Liver (tissue), 9 donors: Measurements from ENCODE around the gene GASK1B. TPM values are rescaled to one million over a fixed set of nuclear protein-coding genes. Genes with fewer than 3 reads are reported as not detected.

ENCODE experiments used
- DNase-seq: peaks from one replicate; pipeline ENCODE4 v3.0.0-alpha.2; 2017; ENCODE audit warnings: low spot score
- H3K27ac ChIP-seq, 2 donors: one replicate each; pipeline ENCODE4 v1.7.0; 2013; ENCODE audit warnings: inconsistent platforms in 2 of 2, low read length in 2 of 2, control low read depth in 1 of 2, low read depth in 1 of 2, mild to moderate bottlenecking in 1 of 2
- H3K27me3 ChIP-seq, 4 donors: one replicate each; pipeline versions ENCODE4 v1.6.1 to v1.7.0; 2013; ENCODE audit warnings: low read length in 3 of 4, inconsistent platforms in 1 of 4, mild to moderate bottlenecking in 1 of 4, moderate library complexity in 1 of 4; ENCODE audit not compliant: control insufficient read depth in 4 of 4, insufficient read depth in 4 of 4
- H3K36me3 ChIP-seq, 4 donors: one replicate each; pipeline versions ENCODE4 v1.6.1 to v1.7.0; 2013; ENCODE audit warnings: low read length in 3 of 4, mild to moderate bottlenecking in 3 of 4, low read depth in 1 of 4, moderate library complexity in 1 of 4; ENCODE audit not compliant: control insufficient read depth in 4 of 4, insufficient read depth in 3 of 4
- H3K4me1 ChIP-seq, 4 donors: one replicate each; pipeline versions ENCODE4 v1.6.1 to v1.7.0; 2013; ENCODE audit warnings: low read length in 3 of 4, mild to moderate bottlenecking in 3 of 4, moderate library complexity in 1 of 4; ENCODE audit not compliant: control insufficient read depth in 4 of 4, insufficient read depth in 4 of 4
- H3K4me3 ChIP-seq, 3 donors: one replicate each; pipeline versions ENCODE4 v1.6.1 to v1.7.0; 2013; ENCODE audit warnings: low read length in 3 of 3, control low read depth in 1 of 3, low read depth in 1 of 3, mild to moderate bottlenecking in 1 of 3
- H3K9ac ChIP-seq, 2 donors: one replicate each; pipeline ENCODE4 v1.7.0; 2013; ENCODE audit warnings: low read length in 2 of 2, mild to moderate bottlenecking in 2 of 2, moderate library complexity in 2 of 2, control low read depth in 1 of 2, low read depth in 1 of 2
- H3K9me3 ChIP-seq, 4 donors: one replicate each; pipeline versions ENCODE4 v1.6.1 to v1.7.0; 2013; ENCODE audit warnings: low read length in 3 of 4; ENCODE audit not compliant: control insufficient read depth in 4 of 4
- ATF3 ChIP-seq: IDR thresholded peaks from 2 replicates; pipeline ENCODE4 v1.6.1; 2016; ENCODE audit warnings: antibody characterized with exemption
- EGR1 ChIP-seq, 2 donors: IDR thresholded peaks; 2 replicates each; pipeline ENCODE4 v1.6.1; 2016 to 2018; ENCODE audit warnings: antibody characterized with exemption in 2 of 2, low read depth in 2 of 2
- FOXA1 ChIP-seq: IDR thresholded peaks from 2 replicates; pipeline ENCODE4 v1.6.1; 2016; ENCODE audit warnings: antibody characterized with exemption
- FOXA2 ChIP-seq: IDR thresholded peaks from 2 replicates; pipeline ENCODE4 v1.6.1; 2016; ENCODE audit warnings: antibody characterized with exemption
- GABPA ChIP-seq, 2 donors: IDR thresholded peaks in 1 of 2; conservative IDR thresholded peaks in 1 of 2; 2 replicates each; pipeline ENCODE4 v1.6.1; 2016; ENCODE audit warnings: antibody characterized with exemption in 2 of 2, mild to moderate bottlenecking in 1 of 2, moderate library complexity in 1 of 2
- HNF4A ChIP-seq, 2 donors: conservative IDR thresholded peaks; 2 replicates each; pipeline ENCODE4 v1.6.1; 2016; ENCODE audit warnings: antibody characterized with exemption in 2 of 2, mild to moderate bottlenecking in 2 of 2
- HNF4G ChIP-seq: IDR thresholded peaks from 2 replicates; pipeline ENCODE4 v1.6.1; 2016; ENCODE audit warnings: antibody characterized with exemption
- JUND ChIP-seq, 2 donors: IDR thresholded peaks; 2 replicates each; pipeline ENCODE4 v1.6.1; 2016; ENCODE audit warnings: antibody characterized with exemption in 2 of 2
- MAX ChIP-seq: IDR thresholded peaks from 2 replicates; pipeline ENCODE4 v1.6.1; 2016; ENCODE audit warnings: antibody characterized with exemption
- NR2F2 ChIP-seq: IDR thresholded peaks from 2 replicates; pipeline ENCODE4 v1.6.1; 2016; ENCODE audit warnings: antibody characterized with exemption
- RAD21 ChIP-seq, 2 donors: IDR thresholded peaks; 2 replicates each; pipeline ENCODE4 v1.6.1; 2016; ENCODE audit warnings: antibody characterized with exemption in 2 of 2, mild to moderate bottlenecking in 2 of 2
- TAF1 ChIP-seq: conservative IDR thresholded peaks from 2 replicates; pipeline ENCODE4 v1.6.1; 2016; ENCODE audit warnings: antibody characterized with exemption, mild to moderate bottlenecking
- YY1 ChIP-seq: IDR thresholded peaks from 2 replicates; pipeline ENCODE4 v1.6.1; 2016; ENCODE audit warnings: antibody characterized with exemption, mild to moderate bottlenecking
- WGBS: extraction: QIAGEN DNeasy Blood & Tissue Kit; methylation state at CpG from one replicate; pipeline ENCODE4 v1.1.7; 2013; 5-methylcytosine and 5-hydroxymethylcytosine counted together
- polyA plus RNA-seq, 2 donors: library from polyadenylated mRNA; stranded (reverse) in 1 of 2; unstranded in 1 of 2; fragments of 200-250 nt in 1 of 2; fragments of >200 nt in 1 of 2; fragmentation: Nextera tagmentation in 1 of 2; extraction: Ambion mirVana in 1 of 2; gene quantifications; one replicate each; pipeline versions ENCODE4 v1.2.1 to v1.2.3, GENCODE V29; 2013 to 2015
- total RNA-seq, 2 donors: library from RNA; depleted of rRNA; stranded (reverse); fragments of >200 nt; gene quantifications; one replicate each; pipeline ENCODE4 v1.2.3, GENCODE V29; 2014
- TF ChIP-seq, protein P1 (sequence below): IDR thresholded peaks from 2 replicates; pipeline ENCODE4 v1.6.1; 2016; ENCODE audit warnings: antibody characterized with exemption
- TF ChIP-seq, protein P2 (sequence below): IDR thresholded peaks from 2 replicates; pipeline ENCODE4 v1.6.1; 2016; ENCODE audit warnings: antibody characterized with exemption, mild to moderate bottlenecking
- donor health status: healthy.
- donor health status: healthy.
- donor health status: healthy.
- donor health status: healthy.
- donor health status: healthy.

Gene GASK1B
- total and polyA plus RNA-seq, 4 donors: 1.3 to 8.2 (median 4.4) TPM

DNA sequence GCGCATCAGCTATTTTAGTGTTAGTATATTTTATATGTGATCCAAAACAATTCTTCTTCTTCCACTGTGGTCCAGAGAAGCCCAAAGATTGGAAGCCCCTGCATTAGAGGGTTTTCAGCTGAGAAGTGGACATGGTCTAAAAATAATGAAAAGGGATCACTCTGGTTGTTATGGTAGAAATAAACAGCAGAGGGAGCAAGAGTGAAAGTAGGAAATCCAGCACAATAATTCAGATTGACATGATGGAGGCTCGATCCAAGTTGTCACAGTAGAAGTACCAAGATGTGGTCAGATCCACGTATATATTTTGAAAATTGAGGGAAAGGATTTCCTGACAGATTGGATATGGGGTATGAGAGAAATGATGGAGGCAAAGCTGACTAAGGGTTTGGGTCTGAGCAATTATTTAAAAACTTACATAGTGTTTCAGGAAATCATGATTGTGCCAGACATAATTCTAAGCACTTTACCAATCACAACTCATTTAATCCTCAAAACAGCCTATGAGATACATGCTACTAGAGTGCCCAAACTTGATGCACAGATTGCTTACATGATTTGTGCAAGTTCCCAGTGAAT, 20.4 kb upstream of the GASK1B start (continued):
- TF ChIP-seq NR2F2 (no peak), MAX (no peak), EGR1 (IDR thresholded peaks at IDR 0.05; ENCODE audit: low read depth in 2 of 2) (no peak), HNF4G (no peak)
- TF ChIP-seq, protein P1, sequence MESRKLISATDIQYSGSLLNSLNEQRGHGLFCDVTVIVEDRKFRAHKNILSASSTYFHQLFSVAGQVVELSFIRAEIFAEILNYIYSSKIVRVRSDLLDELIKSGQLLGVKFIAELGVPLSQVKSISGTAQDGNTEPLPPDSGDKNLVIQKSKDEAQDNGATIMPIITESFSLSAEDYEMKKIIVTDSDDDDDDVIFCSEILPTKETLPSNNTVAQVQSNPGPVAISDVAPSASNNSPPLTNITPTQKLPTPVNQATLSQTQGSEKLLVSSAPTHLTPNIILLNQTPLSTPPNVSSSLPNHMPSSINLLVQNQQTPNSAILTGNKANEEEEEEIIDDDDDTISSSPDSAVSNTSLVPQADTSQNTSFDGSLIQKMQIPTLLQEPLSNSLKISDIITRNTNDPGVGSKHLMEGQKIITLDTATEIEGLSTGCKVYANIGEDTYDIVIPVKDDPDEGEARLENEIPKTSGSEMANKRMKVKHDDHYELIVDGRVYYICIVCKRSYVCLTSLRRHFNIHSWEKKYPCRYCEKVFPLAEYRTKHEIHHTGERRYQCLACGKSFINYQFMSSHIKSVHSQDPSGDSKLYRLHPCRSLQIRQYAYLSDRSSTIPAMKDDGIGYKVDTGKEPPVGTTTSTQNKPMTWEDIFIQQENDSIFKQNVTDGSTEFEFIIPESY: no peak

- Histone ChIP-seq H3K4me1 (no peaks in the 10 kb centered on the region), H3K9ac (no peak overlapping the region), H3K27me3 (no peaks in the 10 kb centered on the region), H3K36me3 (peaks cover 0 to 2% (median 0%) of the 10 kb centered on the region in 4 donors), H3K27ac (no peak overlapping the region), H3K9me3 (no peaks in the 10 kb centered on the region), H3K4me3 (no peak overlapping the region)
- TF ChIP-seq EGR1 (IDR thresholded peaks at IDR 0.05; ENCODE audit: low read depth in 2 of 2) (no peak), GABPA (IDR thresholded peaks at IDR 0.05 in 1 of 2, conservative IDR thresholded peaks at IDR 0.05 in 1 of 2) (no peak), MAX (no peak), RAD21 (IDR thresholded peaks at IDR 0.05) (no peak), FOXA2 (no peak)
- TF ChIP-seq, protein P1: no peak
- WGBS: 92% methylated on average over 5 of the region's 5 CpGs
- no peak for DNase-seq
Observed at GRCh38 chr4:158192439-158193158, 19.8 kb upstream of the GASK1B start.

GRCh38 chr4:158190718-158191117, 17.9 kb upstream of the GASK1B start:
- Histone ChIP-seq H3K9me3 (no peaks in the 10 kb centered on the region), H3K9ac (no peak overlapping the region), H3K36me3 (peaks cover 0 to 2% (median 0%) of the 10 kb centered on the region in 4 donors), H3K4me1 (no peaks in the 10 kb centered on the region), H3K4me3 (no peak overlapping the region), H3K27me3 (no peaks in the 10 kb centered on the region), H3K27ac (no peak overlapping the region)
- DNase-seq: no peak
- 81% methylated on average over 2 of the region's 2 CpGs for WGBS
- TF ChIP-seq, protein P2, sequence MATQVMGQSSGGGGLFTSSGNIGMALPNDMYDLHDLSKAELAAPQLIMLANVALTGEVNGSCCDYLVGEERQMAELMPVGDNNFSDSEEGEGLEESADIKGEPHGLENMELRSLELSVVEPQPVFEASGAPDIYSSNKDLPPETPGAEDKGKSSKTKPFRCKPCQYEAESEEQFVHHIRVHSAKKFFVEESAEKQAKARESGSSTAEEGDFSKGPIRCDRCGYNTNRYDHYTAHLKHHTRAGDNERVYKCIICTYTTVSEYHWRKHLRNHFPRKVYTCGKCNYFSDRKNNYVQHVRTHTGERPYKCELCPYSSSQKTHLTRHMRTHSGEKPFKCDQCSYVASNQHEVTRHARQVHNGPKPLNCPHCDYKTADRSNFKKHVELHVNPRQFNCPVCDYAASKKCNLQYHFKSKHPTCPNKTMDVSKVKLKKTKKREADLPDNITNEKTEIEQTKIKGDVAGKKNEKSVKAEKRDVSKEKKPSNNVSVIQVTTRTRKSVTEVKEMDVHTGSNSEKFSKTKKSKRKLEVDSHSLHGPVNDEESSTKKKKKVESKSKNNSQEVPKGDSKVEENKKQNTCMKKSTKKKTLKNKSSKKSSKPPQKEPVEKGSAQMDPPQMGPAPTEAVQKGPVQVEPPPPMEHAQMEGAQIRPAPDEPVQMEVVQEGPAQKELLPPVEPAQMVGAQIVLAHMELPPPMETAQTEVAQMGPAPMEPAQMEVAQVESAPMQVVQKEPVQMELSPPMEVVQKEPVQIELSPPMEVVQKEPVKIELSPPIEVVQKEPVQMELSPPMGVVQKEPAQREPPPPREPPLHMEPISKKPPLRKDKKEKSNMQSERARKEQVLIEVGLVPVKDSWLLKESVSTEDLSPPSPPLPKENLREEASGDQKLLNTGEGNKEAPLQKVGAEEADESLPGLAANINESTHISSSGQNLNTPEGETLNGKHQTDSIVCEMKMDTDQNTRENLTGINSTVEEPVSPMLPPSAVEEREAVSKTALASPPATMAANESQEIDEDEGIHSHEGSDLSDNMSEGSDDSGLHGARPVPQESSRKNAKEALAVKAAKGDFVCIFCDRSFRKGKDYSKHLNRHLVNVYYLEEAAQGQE: no peak
- TF ChIP-seq GABPA (IDR thresholded peaks at IDR 0.05 in 1 of 2, conservative IDR thresholded peaks at IDR 0.05 in 1 of 2): no peak
- no peak for TF ChIP-seq JUND (IDR thresholded peaks at IDR 0.05)
- TF ChIP-seq EGR1 (IDR thresholded peaks at IDR 0.05; ENCODE audit: low read depth in 2 of 2): no peak
- no peak for TF ChIP-seq HNF4A (conservative IDR thresholded peaks at IDR 0.05)
- TF ChIP-seq FOXA1: no peak
- TF ChIP-seq MAX: no peak
- TF ChIP-seq TAF1: no peak
- TF ChIP-seq NR2F2: no peak
- no peak for TF ChIP-seq YY1
- TF ChIP-seq, protein P1: no peak
- no peak for TF ChIP-seq ATF3
- no peak for TF ChIP-seq RAD21 (IDR thresholded peaks at IDR 0.05)
- TF ChIP-seq FOXA2: no peak
